Measurements from ENCODE around the gene PFKFB3.

PFKFB3 gene

DNA sequence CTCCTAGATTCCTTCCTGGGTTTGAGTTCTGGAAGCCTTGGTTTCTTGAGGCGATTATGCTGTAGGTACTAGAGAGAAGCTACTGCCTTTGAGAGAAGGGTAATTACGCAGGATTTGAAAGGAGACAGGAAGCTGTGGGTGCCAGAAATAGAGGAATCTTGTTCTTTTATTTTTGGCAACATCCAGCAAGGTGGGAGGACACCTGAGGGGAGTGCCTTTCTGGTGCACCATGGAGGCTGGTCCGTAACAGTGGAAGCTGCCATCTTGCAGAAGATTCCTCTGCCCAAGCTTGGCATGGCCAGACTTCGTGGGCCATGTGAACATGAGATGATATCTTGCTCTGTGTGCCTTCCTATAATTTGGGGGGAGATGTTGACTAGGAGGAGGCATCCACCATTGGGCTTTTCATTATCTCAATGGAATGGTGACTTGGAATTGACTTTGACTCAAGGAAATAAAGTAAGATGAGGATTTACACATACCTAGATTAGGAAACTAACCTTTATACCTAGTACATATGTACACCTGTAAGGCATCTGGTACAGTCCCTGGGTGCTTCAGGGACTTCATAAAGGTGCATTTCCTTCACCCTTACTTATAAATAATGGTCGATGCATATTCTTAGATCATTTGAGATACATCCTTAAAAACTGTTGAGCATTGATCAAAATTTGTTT lies 98.2 kb downstream of the PFKFB3 start:
- DNase-seq (ENCODE audit: low read depth, low spot score), result no peak

DNA sequence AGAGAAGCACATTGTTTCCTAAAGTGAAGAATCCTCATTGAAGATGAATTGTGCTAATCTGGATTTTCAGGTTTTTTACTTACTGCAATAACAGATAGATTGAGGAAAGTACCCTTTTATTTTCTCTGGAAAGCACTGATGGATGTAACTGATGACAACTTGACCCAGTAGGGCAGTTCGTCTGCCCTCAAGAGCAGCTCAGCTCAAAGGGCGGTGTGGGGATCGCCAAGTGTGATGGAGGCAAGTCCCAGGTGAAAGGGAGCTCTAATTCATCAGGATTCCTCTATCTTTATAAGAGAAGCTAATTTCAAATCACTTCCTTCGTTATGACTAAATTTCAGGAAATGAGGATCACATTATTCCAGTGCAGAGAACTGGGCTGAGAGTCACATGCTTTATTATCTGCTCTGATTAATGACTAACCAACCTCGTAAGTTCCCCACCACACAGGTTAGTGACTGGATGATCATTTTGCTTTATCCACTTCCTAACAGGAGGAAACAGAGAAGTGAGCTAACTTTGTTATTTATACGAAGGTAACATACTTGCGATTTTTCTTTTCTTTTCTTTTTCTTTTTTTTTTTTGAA lies 98.8 kb downstream of the PFKFB3 start:
- no peak for DNase-seq (ENCODE audit: low read depth, low spot score)

All from iPS DF 19.7 (cell line).